Lung (tissue), 4 donors: ENCODE results near the gene FOXI1. TPM values are rescaled to one million over a fixed set of nuclear protein-coding genes. Genes with fewer than 3 reads are reported as not detected.

Source experiments
- polyA plus RNA-seq, 2 donors: library from polyadenylated mRNA; stranded (reverse); fragments of 200-250 nt; gene quantifications; one replicate each; pipeline ENCODE4 v1.2.1, GENCODE V29; 2013
- total RNA-seq, 2 donors: library from RNA; depleted of rRNA in 1 of 2; stranded (reverse); fragments of >200 nt in 1 of 2; gene quantifications; one replicate each; pipeline ENCODE4 v1.2.1, GENCODE V29; 2014 to 2021
- donor health status: Bipolar disorder and iron deficiency.
- donor health status: healthy.
- donor health status: DM: yes; HTN: yes; CAD: no.

FOXI1 gene
- total and polyA plus RNA-seq, 4 donors: 0.05 to 0.10 TPM; not detected in 2

Other genes with a start within 250 kb of the FOXI1 start
- under 1 TPM; 0.12 to 0.63 TPM for gene INSYN2B, start 125.4 kb upstream of the FOXI1 start, total RNA-seq
- gene INSYN2B, start 125.4 kb upstream of the FOXI1 start, polyA plus RNA-seq: under 1 TPM in 1 of 2 donors, not detected in 1; 0.10 TPM
- gene C5orf58, start 127.1 kb downstream of the FOXI1 start, total RNA-seq: not detected
- under 1 TPM in 1 of 2 donors, not detected in 1; 0.05 TPM for gene C5orf58, start 127.1 kb downstream of the FOXI1 start, polyA plus RNA-seq
- gene LCP2, start 191.9 kb downstream of the FOXI1 start, total RNA-seq: 10 to 100 TPM; 39.1 to 73.0 TPM
- 100 to 1,000 TPM in 1 of 2 donors, 10 to 100 TPM in 1; 15.6 to 127 TPM for gene LCP2, start 191.9 kb downstream of the FOXI1 start, polyA plus RNA-seq